Measurements from ENCODE around the gene IDUA.

IDUA gene

GRCh38 chr4:999882-1000425 lies 13.1 kb downstream of the IDUA start:
- TF ChIP-seq ZFX (IDR thresholded peaks at IDR 0.05; ENCODE audit: borderline replicate concordance): no peak

GRCh38 chr4:1000686-1001260 lies 13.9 kb downstream of the IDUA start:
- TF ChIP-seq ZFX (IDR thresholded peaks at IDR 0.05; ENCODE audit: borderline replicate concordance) (no peak), CTCF (IDR thresholded peaks at IDR 0.05) (no peak)
- no peak overlapping the region for H3K27ac ChIP-seq

More at GRCh38 chr4:999882-1000425, 13.1 kb downstream of the IDUA start:
- no peak overlapping the region for H3K27ac ChIP-seq

GRCh38 chr4:1001561-1002130 lies 14.8 kb downstream of the IDUA start:
- no peak for TF ChIP-seq CTCF (IDR thresholded peaks at IDR 0.05)
- TF ChIP-seq ZFX (IDR thresholded peaks at IDR 0.05; ENCODE audit: borderline replicate concordance): no peak

GRCh38 chr4:1002131-1002630 lies 15.3 kb downstream of the IDUA start:
- TF ChIP-seq ZFX (IDR thresholded peaks at IDR 0.05; ENCODE audit: borderline replicate concordance) (no peak), CTCF (IDR thresholded peaks at IDR 0.05) (no peak)
- no peak overlapping the region for H3K27ac ChIP-seq

More at GRCh38 chr4:1001561-1002130, 14.8 kb downstream of the IDUA start:
- H3K27ac ChIP-seq: no peak overlapping the region

- TF ChIP-seq CTCF (IDR thresholded peaks at IDR 0.05) (no peak), ZFX (IDR thresholded peaks at IDR 0.05; ENCODE audit: borderline replicate concordance) (no peak)
- no peak overlapping the region for H3K27ac ChIP-seq
Observed at GRCh38 chr4:1002631-1003251, 15.9 kb downstream of the IDUA start.

GRCh38 chr4:1003271-1004070 lies 16.6 kb downstream of the IDUA start:
- no peak overlapping the region for H3K27ac ChIP-seq

More at GRCh38 chr4:1003271-1004070, 16.6 kb downstream of the IDUA start:
- TF ChIP-seq CTCF (IDR thresholded peaks at IDR 0.05): no peak
- no peak for TF ChIP-seq ZFX (IDR thresholded peaks at IDR 0.05; ENCODE audit: borderline replicate concordance)
